K562 (cell line): ENCODE measurements around the gene CAPN2. TPM values are rescaled to one million over a fixed set of nuclear protein-coding genes. Genes with fewer than 3 reads are reported as not detected.

Experiments used
- BACH1 ChIP-seq: fragments of 200-800 bp; sonication (Bioruptor generic); IDR thresholded peaks from 2 replicates; pipeline ENCODE4 v1.6.1; 2016; ENCODE audit warnings: missing genetic modification characterization, missing compliant biosample characterization
- MGA ChIP-seq: fragments of 450-650 bp; IDR thresholded peaks from 2 replicates; pipeline ENCODE4 v1.6.1; 2016; ENCODE audit warnings: mild to moderate bottlenecking, moderate library complexity
- NFATC3 ChIP-seq: fragments of 450-650 bp; IDR thresholded peaks from 2 replicates; pipeline ENCODE4 v1.6.1; 2017; ENCODE audit warnings: mild to moderate bottlenecking
- NFIX ChIP-seq: fragments of 250-450 bp; sonication (Bioruptor Pico); IDR thresholded peaks from 2 replicates; pipeline ENCODE4 v1.4.0; 2020; ENCODE audit warnings: low read depth, mild to moderate bottlenecking, moderate library complexity
- NR2C1 ChIP-seq, 2 experiments: fragments of 450-650 bp; IDR thresholded peaks; 2 replicates each; pipeline ENCODE4 v1.6.1; 2017; ENCODE audit warnings: mild to moderate bottlenecking in 2 of 2, antibody characterized with exemption in 1 of 2, inconsistent platforms in 1 of 2, missing compliant biosample characterization in 1 of 2, missing genetic modification characterization in 1 of 2
- PCBP1 ChIP-seq: fragments of 200-400 bp; formaldehyde crosslinking; IDR thresholded peaks from 2 replicates; pipeline ENCODE4 v1.6.1; 2018; ENCODE audit warnings: mild to moderate bottlenecking, low read depth, low read length; ENCODE audit not compliant: poor library complexity, severe bottlenecking
- PTRF ChIP-seq: fragments of 450-650 bp; IDR thresholded peaks from 2 replicates; pipeline ENCODE4 v1.6.1; 2016; ENCODE audit warnings: mild to moderate bottlenecking, missing genetic modification characterization, missing compliant biosample characterization
- ZKSCAN8 ChIP-seq: fragments of 200-800 bp; sonication (Bioruptor generic); IDR thresholded peaks from 2 replicates; pipeline ENCODE4 v1.6.1; 2016; ENCODE audit warnings: missing genetic modification characterization, missing compliant biosample characterization
- ZNF584 ChIP-seq: fragments of 200-800 bp; sonication (Bioruptor generic); IDR thresholded peaks from 2 replicates; pipeline ENCODE4 v1.6.1; 2016; ENCODE audit warnings: low read depth, mild to moderate bottlenecking, missing genetic modification characterization, missing compliant biosample characterization
- ZNF707 ChIP-seq: fragments of 250-450 bp; sonication (Bioruptor Pico); conservative IDR thresholded peaks from 2 replicates; pipeline ENCODE4 v1.8.0; 2022; ENCODE audit warnings: inconsistent platforms, mild to moderate bottlenecking, moderate library complexity
- polyA plus RNA-seq, 8 experiments: library from polyadenylated mRNA; depleted of rRNA in 4 of 8; stranded (reverse) in 5 of 8; unstranded in 3 of 8; fragments of >200 nt; fragmentation: Nextera tagmentation in 2 of 8; fragmentation: Illumina TruSeq in 1 of 8; extraction: Ambion mirVana in 2 of 8; extraction: Trizol in 1 of 8; gene quantifications; 2 replicates each; pipeline versions ENCODE4 v1.2.1 to v1.2.3, GENCODE V29; 2011 to 2014; ENCODE audit warnings: inconsistent platforms in 1 of 8, missing spikeins in 1 of 8
- total RNA-seq, 7 experiments: library from RNA; depleted of rRNA in 6 of 7; stranded (reverse); fragments of >200 nt in 6 of 7; fragmentation: Illumina TruSeq in 2 of 7; extraction: Trizol in 2 of 7; gene quantifications; 2 replicates each; pipeline versions ENCODE4 v1.2.1 to v1.2.3, GENCODE V29; 2011 to 2021; ENCODE audit warnings: low replicate concordance in 1 of 7
- TF ChIP-seq, protein P1 (sequence below): fragments of 450-650 bp; IDR thresholded peaks from 2 replicates; pipeline ENCODE4 v1.6.1; 2017; ENCODE audit warnings: antibody characterized with exemption, mild to moderate bottlenecking

CAPN2 gene
- total and polyA plus RNA-seq, 9 of the 15 experiments (the other 6 are each of a cell fraction or from before 2014, with no cell fraction given): 24.6 to 157 (median 101) TPM

GRCh38 chr1:223775054-223775453 lies 62.7 kb downstream of the CAPN2 start (continued):
- TF ChIP-seq MGA: no peak
- TF ChIP-seq, protein P1, sequence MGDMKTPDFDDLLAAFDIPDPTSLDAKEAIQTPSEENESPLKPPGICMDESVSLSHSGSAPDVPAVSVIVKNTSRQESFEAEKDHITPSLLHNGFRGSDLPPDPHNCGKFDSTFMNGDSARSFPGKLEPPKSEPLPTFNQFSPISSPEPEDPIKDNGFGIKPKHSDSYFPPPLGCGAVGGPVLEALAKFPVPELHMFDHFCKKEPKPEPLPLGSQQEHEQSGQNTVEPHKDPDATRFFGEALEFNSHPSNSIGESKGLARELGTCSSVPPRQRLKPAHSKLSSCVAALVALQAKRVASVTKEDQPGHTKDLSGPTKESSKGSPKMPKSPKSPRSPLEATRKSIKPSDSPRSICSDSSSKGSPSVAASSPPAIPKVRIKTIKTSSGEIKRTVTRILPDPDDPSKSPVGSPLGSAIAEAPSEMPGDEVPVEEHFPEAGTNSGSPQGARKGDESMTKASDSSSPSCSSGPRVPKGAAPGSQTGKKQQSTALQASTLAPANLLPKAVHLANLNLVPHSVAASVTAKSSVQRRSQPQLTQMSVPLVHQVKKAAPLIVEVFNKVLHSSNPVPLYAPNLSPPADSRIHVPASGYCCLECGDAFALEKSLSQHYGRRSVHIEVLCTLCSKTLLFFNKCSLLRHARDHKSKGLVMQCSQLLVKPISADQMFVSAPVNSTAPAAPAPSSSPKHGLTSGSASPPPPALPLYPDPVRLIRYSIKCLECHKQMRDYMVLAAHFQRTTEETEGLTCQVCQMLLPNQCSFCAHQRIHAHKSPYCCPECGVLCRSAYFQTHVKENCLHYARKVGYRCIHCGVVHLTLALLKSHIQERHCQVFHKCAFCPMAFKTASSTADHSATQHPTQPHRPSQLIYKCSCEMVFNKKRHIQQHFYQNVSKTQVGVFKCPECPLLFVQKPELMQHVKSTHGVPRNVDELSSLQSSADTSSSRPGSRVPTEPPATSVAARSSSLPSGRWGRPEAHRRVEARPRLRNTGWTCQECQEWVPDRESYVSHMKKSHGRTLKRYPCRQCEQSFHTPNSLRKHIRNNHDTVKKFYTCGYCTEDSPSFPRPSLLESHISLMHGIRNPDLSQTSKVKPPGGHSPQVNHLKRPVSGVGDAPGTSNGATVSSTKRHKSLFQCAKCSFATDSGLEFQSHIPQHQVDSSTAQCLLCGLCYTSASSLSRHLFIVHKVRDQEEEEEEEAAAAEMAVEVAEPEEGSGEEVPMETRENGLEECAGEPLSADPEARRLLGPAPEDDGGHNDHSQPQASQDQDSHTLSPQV: peak; percentile 42
- no peak; the same call in 1 of the 2 replicates for TF ChIP-seq ZNF584 (CRISPR knock-in tag)
- TF ChIP-seq PCBP1: no peak
- TF ChIP-seq NFATC3: 0 out of 2 replicates have a peak, but pooled peaks have one; percentile 3
- no peak for TF ChIP-seq NR2C1 (IDR thresholded peaks at IDR 0.05)
- TF ChIP-seq NR2C1 (tag; IDR thresholded peaks at IDR 0.05): peak; percentile 18; the same call in 1 of the 2 replicates
- peak; percentile 53; the same call in 1 of the 2 replicates for TF ChIP-seq ZNF707 (CRISPR knock-in tag)
- peak; percentile 16; the same call in 1 of the 2 replicates for TF ChIP-seq ZKSCAN8 (CRISPR knock-in tag)
- TF ChIP-seq BACH1 (tag): 0 out of 2 replicates have a peak, but pooled peaks have one; percentile 2
- TF ChIP-seq NFIX (CRISPR knock-in tag): 0 out of 2 replicates have a peak, but pooled peaks have one; percentile 1
- TF ChIP-seq PTRF (tag): 0 out of 2 replicates have a peak, but pooled peaks have one; percentile 34
